ENCODE data around the gene TFPI. TPM values are rescaled to one million over a fixed set of nuclear protein-coding genes. Genes with fewer than 3 reads are reported as not detected.

TFPI gene
- total RNA-seq, 4 donors from 2014 or later: 42.6 to 141 (median 66.1) TPM

DNA sequence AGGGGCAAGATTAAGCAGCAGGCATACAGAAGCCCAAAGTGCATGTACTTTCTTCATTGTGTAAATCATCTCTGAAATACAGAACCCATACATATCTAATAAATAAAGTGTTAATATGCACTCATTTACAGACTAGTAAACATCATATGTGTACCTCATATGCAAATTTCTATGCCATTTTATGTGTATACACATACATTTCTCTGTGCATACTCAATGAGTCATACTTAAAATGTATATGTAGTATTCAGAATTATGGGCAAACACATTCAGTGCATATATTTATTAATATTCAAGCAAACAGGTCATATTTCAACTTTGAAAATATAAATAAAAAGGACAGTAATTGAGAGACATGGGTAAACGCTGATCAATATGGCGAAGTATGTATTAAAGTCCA lies 50.5 kb downstream of the TFPI start:
- peaks cover 0 to 7% (median 0%) of the 10 kb centered on the region in 3 donors for H3K9me3 ChIP-seq
- no peak overlapping the region for H3K27ac ChIP-seq
- TF ChIP-seq, protein P1, sequence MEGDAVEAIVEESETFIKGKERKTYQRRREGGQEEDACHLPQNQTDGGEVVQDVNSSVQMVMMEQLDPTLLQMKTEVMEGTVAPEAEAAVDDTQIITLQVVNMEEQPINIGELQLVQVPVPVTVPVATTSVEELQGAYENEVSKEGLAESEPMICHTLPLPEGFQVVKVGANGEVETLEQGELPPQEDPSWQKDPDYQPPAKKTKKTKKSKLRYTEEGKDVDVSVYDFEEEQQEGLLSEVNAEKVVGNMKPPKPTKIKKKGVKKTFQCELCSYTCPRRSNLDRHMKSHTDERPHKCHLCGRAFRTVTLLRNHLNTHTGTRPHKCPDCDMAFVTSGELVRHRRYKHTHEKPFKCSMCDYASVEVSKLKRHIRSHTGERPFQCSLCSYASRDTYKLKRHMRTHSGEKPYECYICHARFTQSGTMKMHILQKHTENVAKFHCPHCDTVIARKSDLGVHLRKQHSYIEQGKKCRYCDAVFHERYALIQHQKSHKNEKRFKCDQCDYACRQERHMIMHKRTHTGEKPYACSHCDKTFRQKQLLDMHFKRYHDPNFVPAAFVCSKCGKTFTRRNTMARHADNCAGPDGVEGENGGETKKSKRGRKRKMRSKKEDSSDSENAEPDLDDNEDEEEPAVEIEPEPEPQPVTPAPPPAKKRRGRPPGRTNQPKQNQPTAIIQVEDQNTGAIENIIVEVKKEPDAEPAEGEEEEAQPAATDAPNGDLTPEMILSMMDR (IDR thresholded peaks at IDR 0.05): no peak
- no peak for TF ChIP-seq POLR2AphosphoS5 (IDR thresholded peaks at IDR 0.05)
- TF ChIP-seq EP300 (IDR thresholded peaks at IDR 0.05): no peak
- no peaks in the 10 kb centered on the region for H3K27me3 ChIP-seq
- H3K4me1 ChIP-seq: no peaks in the 10 kb centered on the region
- no peak for ATAC-seq
- 58 to 79% methylated on average over 2 of the region's 2 CpGs for WGBS, 2 donors (ENCODE audit: low coverage in 1 of 2)
- no peaks in the 10 kb centered on the region for H3K36me3 ChIP-seq
- H3K4me3 ChIP-seq: no peak overlapping the region

DNA sequence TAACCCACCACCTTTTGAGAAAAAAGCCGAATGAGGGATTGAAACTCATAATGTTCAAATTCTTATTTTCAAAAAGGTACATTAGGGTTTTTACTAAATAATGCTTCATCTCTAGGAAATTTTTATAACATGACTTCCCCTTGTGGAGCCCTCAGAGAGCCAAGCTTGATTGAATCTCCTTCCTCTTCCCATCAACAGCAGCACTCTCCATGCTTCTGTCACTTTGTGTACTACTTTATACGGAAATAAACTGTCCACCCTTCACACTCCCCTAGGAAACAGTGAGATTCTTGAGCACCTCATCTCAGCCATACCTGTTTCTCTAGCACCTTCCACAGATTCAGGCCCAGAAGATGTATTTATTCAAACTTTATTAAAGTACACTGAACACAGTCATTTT lies 51.8 kb downstream of the TFPI start:
- Histone ChIP-seq H3K27ac (peak overlapping the region in 1 of 4 donors; percentile 3), H3K27me3 (no peaks in the 10 kb centered on the region), H3K9me3 (no peaks in the 10 kb centered on the region), H3K36me3 (no peaks in the 10 kb centered on the region), H3K4me1 (no peaks in the 10 kb centered on the region), H3K4me3 (no peak overlapping the region)
- 64 to 80% methylated on average over 1 to 2 of the region's 2 CpGs for WGBS, 2 donors (ENCODE audit: low coverage in 1 of 2)
- no peak for ATAC-seq
- TF ChIP-seq POLR2A (IDR thresholded peaks at IDR 0.05) (no peak), EP300 (IDR thresholded peaks at IDR 0.05) (no peak), POLR2AphosphoS5 (IDR thresholded peaks at IDR 0.05) (no peak)
- TF ChIP-seq, protein P1 (IDR thresholded peaks at IDR 0.05): no peak

DNA sequence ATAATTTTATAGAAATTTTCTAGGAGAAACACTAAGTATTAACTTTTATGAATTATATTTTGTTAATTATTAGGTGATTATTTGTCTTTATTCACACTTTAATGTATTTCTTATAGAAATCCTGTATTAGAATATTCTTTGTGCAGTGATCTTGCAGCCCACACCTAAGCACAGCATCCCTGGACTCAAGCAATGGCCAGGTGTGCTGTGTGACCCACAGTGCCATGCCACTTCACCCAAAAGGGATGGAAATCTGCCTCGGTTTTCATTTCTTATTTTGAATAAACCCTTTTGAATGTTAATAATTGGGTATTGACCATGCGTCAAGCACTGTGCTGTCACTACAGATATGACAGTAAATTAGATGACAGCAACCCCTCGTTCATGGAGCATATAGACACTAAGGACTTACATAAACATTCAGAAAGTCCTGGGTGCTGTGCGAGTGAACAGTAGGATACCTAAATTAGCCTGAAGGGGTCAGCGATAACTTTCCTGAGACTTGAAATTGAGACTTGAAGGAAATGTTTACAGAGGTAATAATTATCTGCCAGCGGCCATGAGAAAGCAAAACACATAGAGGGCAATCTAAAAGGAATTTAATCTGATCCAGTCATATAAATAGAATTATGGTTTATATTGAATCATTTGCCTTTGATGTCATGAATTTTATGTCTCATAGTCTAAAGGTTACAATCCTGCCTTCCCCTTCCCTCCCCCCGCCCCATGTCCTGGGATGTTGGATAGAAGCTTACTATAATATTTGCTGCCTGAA lies 53.5 kb downstream of the TFPI start:
- peaks cover 0 to 4% of the 10 kb centered on the region in 2 donors for H3K36me3 ChIP-seq
- no peak for ATAC-seq
- H3K27me3 ChIP-seq: no peaks in the 10 kb centered on the region
- H3K4me3 ChIP-seq: no peak overlapping the region
- no peak overlapping the region for H3K27ac ChIP-seq
- TF ChIP-seq, protein P1 (IDR thresholded peaks at IDR 0.05): no peak
- no peak for TF ChIP-seq POLR2A (IDR thresholded peaks at IDR 0.05)
- no peak for TF ChIP-seq POLR2AphosphoS5 (IDR thresholded peaks at IDR 0.05)
- TF ChIP-seq EP300 (IDR thresholded peaks at IDR 0.05): no peak
- H3K9me3 ChIP-seq: no peaks in the 10 kb centered on the region
- H3K4me1 ChIP-seq: no peaks in the 10 kb centered on the region
- whole genome bisulfite sequencing, 2 donors (ENCODE audit: low coverage in 1 of 2): 56 to 82% methylated on average over 4 to 7 of the region's 7 CpGs

DNA sequence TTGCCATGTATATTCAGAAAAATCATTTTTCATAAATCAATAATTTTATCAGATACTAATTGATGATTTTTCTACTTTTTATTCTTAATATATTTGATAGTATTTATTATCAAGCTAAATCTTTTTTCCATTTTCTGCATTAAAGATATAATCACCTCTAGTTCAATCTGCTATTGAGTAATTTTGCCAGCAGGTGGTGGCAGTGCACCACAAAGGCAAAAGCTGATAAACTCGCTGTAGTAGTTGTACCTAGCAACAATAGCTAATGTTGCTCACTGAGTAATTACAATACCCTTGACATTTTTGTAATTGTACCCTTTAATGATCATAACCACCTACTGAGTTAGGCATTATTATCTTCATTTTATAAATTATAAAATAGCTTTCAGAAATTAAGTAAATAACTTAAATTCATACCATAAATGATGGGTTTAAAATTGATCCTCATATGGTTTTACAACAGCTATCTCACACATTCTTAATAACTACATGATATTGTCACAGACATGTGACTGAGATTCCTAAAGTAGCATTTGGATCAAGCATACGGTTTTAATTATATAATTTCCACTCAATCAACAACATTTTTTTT lies 54.2 kb downstream of the TFPI start:
- H3K36me3 ChIP-seq: peaks cover 0 to 4% of the 10 kb centered on the region in 2 donors

More for the DNA sequence above, 54.2 kb downstream of the TFPI start:
- Histone ChIP-seq H3K27me3 (no peaks in the 10 kb centered on the region), H3K4me1 (no peaks in the 10 kb centered on the region), H3K9me3 (no peaks in the 10 kb centered on the region), H3K4me3 (no peak overlapping the region), H3K27ac (no peak overlapping the region)
- TF ChIP-seq POLR2AphosphoS5 (IDR thresholded peaks at IDR 0.05): no peak
- TF ChIP-seq, protein P1 (IDR thresholded peaks at IDR 0.05): peak; percentile 50 to 87 (median 73)
- WGBS, 2 donors (ENCODE audit: low coverage in 1 of 2): 5 to 9% methylated on average over 2 of the region's 2 CpGs
- ATAC-seq: peak; percentile 55
